H1 (cell line): Measurements from ENCODE around the gene VSNL1. TPM values are rescaled to one million over a fixed set of nuclear protein-coding genes. Genes with fewer than 3 reads are reported as not detected.

Source experiments
- CTCF ChIA-PET: fragments of 300-600 bp; sonication (Branson Sonifier 250); formaldehyde crosslinking; loops from one replicate; lab custom pipeline; 2021; ENCODE audit not compliant: partially characterized antibody; lab: Charles Lee
- POLR2A ChIA-PET: fragments of 300-600 bp; sonication (Branson Sonifier 250); formaldehyde crosslinking; loops from one replicate; lab custom pipeline; 2021; ENCODE audit warnings: inconsistent platforms; ENCODE audit not compliant: partially characterized antibody; lab: Charles Lee
- DNase-seq, 2 experiments: peaks; one replicate each; pipeline versions ENCODE4 v3.0.0 to v3.0.0-alpha.2; 2010 to 2022; ENCODE audit warnings: low spot score in 2 of 2, low read depth in 1 of 2, mixed read lengths in 1 of 2
- FAIRE-seq: peaks from 2 replicates; lab custom pipeline; 2011; peaks lifted over from hg19 to GRCh38; lab: Jason Lieb, UNC
- H2AFZ ChIP-seq: 2 replicates; pipeline ENCODE4 v1.8.1; 2012; ENCODE audit warnings: low read length, inconsistent platforms
- H2AK5ac ChIP-seq: 2 replicates; pipeline ENCODE4 v1.6.1; 2013; ENCODE audit warnings: low read depth, low read length
- H2BK120ac ChIP-seq: replicated peaks from 2 replicates; pipeline ENCODE3; 2013; ENCODE audit warnings: low read depth, low read length, inconsistent platforms
- H2BK12ac ChIP-seq: 2 replicates; pipeline ENCODE4 v1.6.1; 2013; ENCODE audit warnings: low read depth, low read length
- H2BK15ac ChIP-seq: 2 replicates; pipeline ENCODE4 v1.6.1; 2013; ENCODE audit warnings: low read length
- H2BK20ac ChIP-seq: 2 replicates; pipeline ENCODE4 v1.6.1; 2013; ENCODE audit warnings: low read length
- H2BK5ac ChIP-seq: 2 replicates; pipeline ENCODE4 v1.6.1; 2013; ENCODE audit warnings: low read depth, low read length
- H3K14ac ChIP-seq: 2 replicates; pipeline ENCODE4 v1.6.1; 2013; ENCODE audit warnings: inconsistent platforms; ENCODE audit not compliant: insufficient read length
- H3K18ac ChIP-seq: 2 replicates; pipeline ENCODE4 v1.6.1; 2013; ENCODE audit warnings: low read length; ENCODE audit errors: extremely low read depth
- H3K23ac ChIP-seq: 2 replicates; pipeline ENCODE4 v1.6.1; 2013; ENCODE audit warnings: inconsistent platforms; ENCODE audit not compliant: insufficient read length
- H3K23me2 ChIP-seq: 2 replicates; pipeline ENCODE4 v1.6.1; 2013; ENCODE audit warnings: low read depth, low read length
- H3K27ac ChIP-seq: 2 replicates; pipeline ENCODE4 v1.6.1; 2011; ENCODE audit warnings: low read depth, low read length, inconsistent platforms
- H3K27me3 ChIP-seq, 4 experiments: replicated peaks in 1 of 4; 1 replicate in 1 of 4; 2 replicates in 3 of 4; pipeline versions ENCODE4 v1.6.1 to v1.8.1; 2011 to 2013; ENCODE audit warnings: low read length in 3 of 4, mild to moderate bottlenecking in 3 of 4, inconsistent platforms in 2 of 4, mixed read lengths in 2 of 4, moderate library complexity in 1 of 4; ENCODE audit not compliant: control insufficient read depth in 3 of 4, insufficient read depth in 3 of 4; ENCODE audit errors: extremely low read depth in 1 of 4
- H3K36me3 ChIP-seq, 4 experiments: 2 replicates each; pipeline versions ENCODE4 v1.6.1 to v1.8.1; 2011 to 2013; ENCODE audit warnings: mild to moderate bottlenecking in 4 of 4, low read length in 3 of 4, moderate library complexity in 2 of 4, control low read depth in 1 of 4, inconsistent platforms in 1 of 4; ENCODE audit not compliant: insufficient read depth in 4 of 4, control insufficient read depth in 2 of 4
- H3K4ac ChIP-seq: replicated peaks from 2 replicates; pipeline ENCODE3; 2013; ENCODE audit warnings: low read length, low read depth, mixed read lengths, inconsistent platforms; ENCODE audit not compliant: insufficient read length
- H3K4me1 ChIP-seq, 4 experiments: replicated peaks in 1 of 4; 1 replicate in 1 of 4; 2 replicates in 3 of 4; pipeline versions ENCODE4 v1.6.1 to v1.8.1; 2011 to 2013; ENCODE audit warnings: low read length in 3 of 4, inconsistent platforms in 2 of 4, mixed read lengths in 1 of 4; ENCODE audit not compliant: insufficient read depth in 4 of 4, control insufficient read depth in 3 of 4
- H3K4me2 ChIP-seq, 2 experiments: 2 replicates each; pipeline versions ENCODE4 v1.6.1 to v1.8.1; 2011 to 2013; ENCODE audit warnings: low read depth in 2 of 2, low read length in 2 of 2, control low read depth in 1 of 2, inconsistent platforms in 1 of 2, mild to moderate bottlenecking in 1 of 2; ENCODE audit not compliant: insufficient read depth in 1 of 2
- H3K4me3 ChIP-seq, 4 experiments: fragments of 200-600, 300-600 bp in 1 of 4; sonication (generic), shearing (Covaris generic), sonication (Bioruptor Twin) in 1 of 4; 2 replicates each; pipeline versions ENCODE4 v1.5.1 to v1.8.1; 2011 to 2016; ENCODE audit warnings: low read length in 4 of 4, low read depth in 3 of 4, control low read depth in 2 of 4, inconsistent platforms in 2 of 4, mild to moderate bottlenecking in 2 of 4, mixed read lengths in 1 of 4, moderate library complexity in 1 of 4; ENCODE audit not compliant: insufficient read depth in 2 of 4; ENCODE audit errors: extremely low read depth in 1 of 4
- H3K56ac ChIP-seq: replicated peaks from 2 replicates; pipeline ENCODE3; 2013; ENCODE audit warnings: low read depth, mild to moderate bottlenecking, mixed read lengths, low read length, inconsistent platforms; ENCODE audit not compliant: insufficient read length
- H3K79me1 ChIP-seq: 2 replicates; pipeline ENCODE4 v1.6.1; 2013; ENCODE audit warnings: low read depth, low read length, control low read depth
- H3K79me2 ChIP-seq, 2 experiments: 2 replicates each; pipeline versions ENCODE4 v1.6.1 to v1.8.1; 2012 to 2013; ENCODE audit warnings: low read length in 2 of 2, mild to moderate bottlenecking in 2 of 2, inconsistent platforms in 1 of 2; ENCODE audit not compliant: insufficient read depth in 2 of 2, control insufficient read depth in 1 of 2
- H3K9ac ChIP-seq, 4 experiments: replicated peaks in 1 of 4; 1 replicate in 1 of 4; 2 replicates in 3 of 4; pipeline versions ENCODE4 v1.6.1 to v1.8.1; 2011 to 2013; ENCODE audit warnings: low read depth in 3 of 4, low read length in 3 of 4, control low read depth in 2 of 4, mild to moderate bottlenecking in 2 of 4, moderate library complexity in 2 of 4, inconsistent platforms in 1 of 4; ENCODE audit errors: extremely low read depth in 1 of 4
- H3K9me3 ChIP-seq, 2 experiments: 2 replicates each; pipeline versions ENCODE4 v1.6.1 to v1.8.1; 2012 to 2013; ENCODE audit warnings: mild to moderate bottlenecking in 2 of 2, moderate library complexity in 2 of 2, control low read depth in 1 of 2, inconsistent platforms in 1 of 2, low read depth in 1 of 2, low read length in 1 of 2, mixed read lengths in 1 of 2; ENCODE audit not compliant: insufficient read depth in 2 of 2
- H4K20me1 ChIP-seq, 2 experiments: replicated peaks in 1 of 2; 2 replicates each; pipeline versions ENCODE3 to v1.8.1; 2011 to 2013; ENCODE audit warnings: inconsistent platforms in 2 of 2, low read length in 2 of 2, mild to moderate bottlenecking in 1 of 2; ENCODE audit not compliant: insufficient read depth in 2 of 2, control insufficient read depth in 1 of 2
- H4K5ac ChIP-seq: 2 replicates; pipeline ENCODE4 v1.6.1; 2013; ENCODE audit warnings: low read length, low read depth, mixed read lengths, inconsistent platforms; ENCODE audit not compliant: insufficient read length
- H4K8ac ChIP-seq: 2 replicates; pipeline ENCODE4 v1.8.0; 2013; ENCODE audit warnings: mild to moderate bottlenecking, moderate library complexity, low read length, inconsistent platforms; ENCODE audit not compliant: insufficient read depth; ENCODE audit errors: extremely low read depth
- H4K91ac ChIP-seq: replicated peaks from 2 replicates; pipeline ENCODE3; 2013; ENCODE audit warnings: low read length, mixed read lengths, inconsistent platforms; ENCODE audit not compliant: insufficient read length
- CHD2 ChIP-seq: IDR thresholded peaks from 2 replicates; pipeline ENCODE4 v1.6.1; 2012; ENCODE audit warnings: low read length, improper control_type of control experiment
- CTBP2 ChIP-seq: IDR thresholded peaks from 2 replicates; pipeline ENCODE4 v1.7.0; 2011; ENCODE audit warnings: borderline replicate concordance, mild to moderate bottlenecking, moderate library complexity, mixed read lengths, low read length; ENCODE audit not compliant: insufficient read depth, insufficient read length
- EGR1 ChIP-seq: IDR thresholded peaks from 2 replicates; pipeline ENCODE4 v1.6.1; 2011; ENCODE audit warnings: low read depth, low read length, borderline replicate concordance
- GABPA ChIP-seq: IDR thresholded peaks from 2 replicates; pipeline ENCODE4 v1.6.1; 2011; ENCODE audit warnings: mild to moderate bottlenecking, low read length, moderate library complexity, borderline replicate concordance; ENCODE audit not compliant: insufficient read depth
- HDAC2 ChIP-seq, 2 experiments: fragments of 300-600 bp in 1 of 2; sonication (generic) in 1 of 2; IDR thresholded peaks; 2 replicates each; pipeline ENCODE4 v1.6.1; 2011 to 2012; ENCODE audit warnings: low read depth in 2 of 2, low read length in 2 of 2, mild to moderate bottlenecking in 2 of 2, moderate library complexity in 2 of 2, borderline replicate concordance in 1 of 2, inconsistent platforms in 1 of 2
- JUN ChIP-seq: IDR thresholded peaks from 2 replicates; pipeline ENCODE4 v1.6.1; 2011; ENCODE audit warnings: low read depth, mild to moderate bottlenecking, improper control_type of control experiment, low read length
- MAFK ChIP-seq: IDR thresholded peaks from 2 replicates; pipeline ENCODE4 v1.6.1; 2012; ENCODE audit warnings: low read depth, mild to moderate bottlenecking, improper control_type of control experiment, low read length
- PHF8 ChIP-seq: fragments of 200-600 bp; sonication (generic); conservative IDR thresholded peaks from 2 replicates; pipeline ENCODE4 v1.7.1; 2012; ENCODE audit warnings: low read depth, mild to moderate bottlenecking, inconsistent platforms, low read length, moderate library complexity
- RBBP5 ChIP-seq: IDR thresholded peaks from 2 replicates; pipeline ENCODE4 v1.7.1; 2012; ENCODE audit warnings: low read depth, mild to moderate bottlenecking, inconsistent platforms, low read length, moderate library complexity, borderline replicate concordance
- SIX5 ChIP-seq: IDR thresholded peaks from 2 replicates; pipeline ENCODE4 v1.6.1; 2011; ENCODE audit warnings: mild to moderate bottlenecking, low read depth, low read length
- SUZ12 ChIP-seq: fragments of 200-600 bp; sonication (generic); IDR thresholded peaks from 2 replicates; pipeline ENCODE4 v1.6.1; 2012; ENCODE audit warnings: mild to moderate bottlenecking, inconsistent platforms, low read length, moderate library complexity, mixed read lengths
- ZNF274 ChIP-seq: IDR thresholded peaks from 2 replicates; pipeline ENCODE4 v1.7.0; 2012; ENCODE audit warnings: low read length, borderline replicate concordance; ENCODE audit errors: extremely low read depth
- WGBS, 2 experiments: shearing (Covaris generic) in 1 of 2; methylation state at CpG; one replicate each; pipeline versions ENCODE4 v1.1.6 to v1.1.7; 2013 to 2015; ENCODE audit warnings: low lambda C conversion rate in 2 of 2, mixed read lengths in 2 of 2, inconsistent platforms in 1 of 2, low coverage in 1 of 2, missing lambda C conversion rate in 1 of 2; ENCODE audit not compliant: insufficient replicate concordance in 2 of 2, insufficient coverage in 1 of 2, insufficient read length in 1 of 2; ENCODE audit errors: extremely low coverage in 1 of 2, missing lambda C conversion rate in 1 of 2; 5-methylcytosine and 5-hydroxymethylcytosine counted together
- polyA plus RNA-seq, 7 experiments: library from polyadenylated mRNA; depleted of rRNA in 3 of 7; stranded (reverse) in 5 of 7; unstranded in 2 of 7; fragments of >200 nt in 5 of 7; fragments of 200-250 nt in 2 of 7; gene quantifications; 1 replicate in 5 of 7; 2 replicates in 1 of 7; 4 replicates in 1 of 7; pipeline versions ENCODE4 v1.2.1 to v1.2.3, GENCODE V29; 2011 to 2013; ENCODE audit warnings: missing spikeins in 2 of 7, mixed read lengths in 2 of 7
- total RNA-seq: library from RNA; stranded (reverse); fragmentation: NEBNext Ultra II Directional; extraction: Animal tissue kit (Norgen Biotek cat#: 25700); gene quantifications from 2 replicates; pipeline ENCODE4 v1.2.1, GENCODE V29; 2021

Gene VSNL1
- total and polyA plus RNA-seq, 2 of the 8 experiments (the other 6 are each of a cell fraction or from before 2014, with no cell fraction given) = 49.4 to 108 TPM

GRCh38 chr2:17506736-17507616, 33.5 kb upstream of the VSNL1 start:
- H2AFZ ChIP-seq = 0 out of 2 replicates have a peak overlapping the region, but pooled peaks have one; percentile 30
- H2BK20ac ChIP-seq = no peak overlapping the region
- CTCF ChIA-PET = interaction anchor here (1.0 kb wide), 1 partner anchor 139 kb away, joined by 4 read pairs; no protein-coding TSS in a partner anchor
- no peak for TF ChIP-seq CTBP2
- no peak for TF ChIP-seq SIX5
- no peak for TF ChIP-seq ZNF274
- no peak for TF ChIP-seq CHD2
- no peak for TF ChIP-seq PHF8
- TF ChIP-seq GABPA = no peak
- no peak for TF ChIP-seq RBBP5
- TF ChIP-seq EGR1 = no peak
- TF ChIP-seq SUZ12 = no peak
- no peak for TF ChIP-seq MAFK
- no peak for TF ChIP-seq HDAC2 (IDR thresholded peaks at IDR 0.05; ENCODE audit: borderline replicate concordance in 1 of 2, low read depth in 2 of 2, low read length in 2 of 2)
- TF ChIP-seq JUN = no peak

More at GRCh38 chr2:17506736-17507616, 33.5 kb upstream of the VSNL1 start:
- H3K18ac ChIP-seq = no peak overlapping the region
- no peak overlapping the region for H3K4me2 ChIP-seq
- no peak overlapping the region for H3K9ac ChIP-seq
- no peak overlapping the region for H2BK120ac ChIP-seq
- no peaks in the 10 kb centered on the region for H3K79me2 ChIP-seq
- H3K27ac ChIP-seq = no peak overlapping the region
- DNase-seq (no peak), FAIRE-seq (no peak)
- no peak overlapping the region for H2BK12ac ChIP-seq
- H2AK5ac ChIP-seq = no peak overlapping the region
- POLR2A ChIA-PET = no interaction called here
- H3K4me1 ChIP-seq = no peaks in the 10 kb centered on the region
- H3K23ac ChIP-seq = no peak overlapping the region
- no peak overlapping the region for H3K4me3 ChIP-seq
- H3K36me3 ChIP-seq = no peaks in the 10 kb centered on the region
- H3K9me3 ChIP-seq = no peaks in the 10 kb centered on the region
- no peak overlapping the region for H2BK15ac ChIP-seq
- H3K14ac ChIP-seq = no peak overlapping the region
- no peak overlapping the region for H3K56ac ChIP-seq
- H3K79me1 ChIP-seq = no peaks in the 10 kb centered on the region
- H4K8ac ChIP-seq = no peak overlapping the region
- H4K20me1 ChIP-seq = no peaks in the 10 kb centered on the region
- H3K27me3 ChIP-seq = no peaks in the 10 kb centered on the region
- no peak overlapping the region for H3K4ac ChIP-seq
- H3K23me2 ChIP-seq = no peaks in the 10 kb centered on the region
- H4K91ac ChIP-seq = no peak overlapping the region
- H4K5ac ChIP-seq = no peak overlapping the region
- 86% methylated on average over 2 of the region's 2 CpGs; no CpG with 5 or more reads in 1 of the 2 experiments for WGBS, 2 experiments
- H2BK5ac ChIP-seq = no peak overlapping the region
